Astrocyte (in vitro differentiated cells and primary cell): Measurements from ENCODE around the gene SERPINF2.

Experiments used
- CTCF ChIP-seq: IDR thresholded peaks from 2 replicates; pipeline ENCODE4 v1.5.1; 2011; ENCODE audit warnings: low read depth, mild to moderate bottlenecking, inconsistent platforms, low read length, moderate library complexity; ENCODE audit not compliant: insufficient read depth
- EZH2 ChIP-seq: IDR thresholded peaks from 2 replicates; pipeline ENCODE4 v1.6.1; 2012; ENCODE audit warnings: mild to moderate bottlenecking, low read length, inconsistent platforms; ENCODE audit not compliant: insufficient read depth

- TF ChIP-seq EZH2 (no peak), CTCF (no peak)
These were observed 9.8 kb upstream of the SERPINF2 start for GRCh38 chr17:1732833-1733321.
